Activated naive CD4-positive, alpha-beta T cell treated with anti-CD3 and anti-CD28 coated beads, Interleukin-2, amount 50 U/mL, for 16 hours (primary cell): ENCODE data around the gene EYA2.

Source experiments
- DNase-seq: peaks from one replicate; pipeline ENCODE4 v3.0.0-alpha.2; 2020

The EYA2 gene

DNA sequence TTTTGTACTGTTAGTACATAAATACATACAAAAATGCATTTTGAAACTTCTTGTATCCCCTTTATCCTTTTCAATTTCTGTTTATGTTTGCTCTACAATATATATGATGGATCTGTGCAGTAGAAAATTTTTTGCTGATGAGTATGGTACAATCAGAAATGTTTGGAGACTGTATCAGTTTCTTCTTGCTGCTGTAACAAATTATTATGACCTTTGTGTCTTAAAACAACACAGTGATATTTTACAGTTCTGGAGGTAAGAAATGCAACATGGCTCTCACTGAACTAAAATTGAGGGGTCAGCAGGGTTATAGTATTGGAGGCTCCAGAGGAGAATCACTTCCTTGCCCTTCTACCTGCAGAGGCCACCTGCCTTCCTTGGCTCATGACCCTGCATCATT is 184.4 kb downstream of the EYA2 start:
- DNase-seq, result no peak

DNA sequence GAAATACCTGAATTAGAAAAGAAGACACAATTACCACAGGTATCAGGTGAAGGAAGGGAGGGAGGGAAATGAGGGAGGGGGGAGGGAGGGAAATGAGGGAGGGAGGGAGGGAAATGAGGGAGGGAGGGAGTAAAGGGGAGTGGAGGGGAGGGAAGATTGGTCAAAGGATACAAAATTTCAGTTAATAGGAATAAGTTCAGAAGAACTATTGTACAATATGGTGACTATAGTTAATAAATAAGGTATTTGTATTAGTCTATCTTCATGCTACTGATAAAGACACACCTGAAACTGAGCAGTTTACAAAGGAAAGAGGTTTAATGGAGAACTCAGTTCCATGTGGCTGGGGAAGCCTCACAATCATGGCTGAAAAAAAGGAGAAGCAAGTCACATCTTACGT is 185.7 kb downstream of the EYA2 start:
- DNase-seq, result no peak

DNA sequence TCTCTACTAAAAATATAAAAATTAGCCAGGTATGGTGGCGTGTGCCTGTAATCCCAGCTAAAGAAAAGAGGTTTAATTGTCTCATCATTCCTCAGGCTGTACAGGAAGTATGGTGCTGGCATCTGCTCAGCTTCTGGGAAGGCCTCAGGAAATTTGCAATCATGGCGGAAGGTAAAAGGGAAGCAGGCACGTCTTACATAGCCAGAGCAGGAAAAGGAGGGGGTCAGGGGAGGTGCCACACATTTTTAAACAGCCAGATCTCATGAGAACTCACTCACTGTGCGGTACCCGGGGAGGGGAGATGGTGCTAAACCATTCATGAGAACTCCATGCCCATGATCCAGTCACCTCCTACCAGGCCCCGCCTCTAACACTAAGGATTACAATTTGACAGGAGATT is 191.7 kb downstream of the EYA2 start:
- no peak for DNase-seq

DNA sequence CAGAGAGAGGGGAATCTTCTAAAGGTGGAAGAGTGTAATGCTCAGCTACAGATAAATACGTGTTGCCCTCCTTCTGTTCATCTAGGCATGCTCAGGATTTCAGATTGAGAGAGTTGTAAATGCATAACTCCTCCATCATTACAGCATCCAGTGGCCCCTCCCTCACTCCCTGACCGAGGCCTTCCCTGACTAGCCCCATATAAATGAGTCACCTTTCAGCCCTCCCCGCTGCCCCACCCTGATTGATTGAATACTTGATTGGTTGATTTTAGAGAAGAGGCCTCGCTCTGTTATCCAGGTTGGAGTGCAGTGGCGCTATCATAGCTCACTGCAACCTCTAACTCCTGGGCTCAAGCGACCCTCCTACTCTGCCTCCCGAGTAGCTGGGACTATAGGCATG is 193.7 kb downstream of the EYA2 start:
- no peak for DNase-seq

DNA sequence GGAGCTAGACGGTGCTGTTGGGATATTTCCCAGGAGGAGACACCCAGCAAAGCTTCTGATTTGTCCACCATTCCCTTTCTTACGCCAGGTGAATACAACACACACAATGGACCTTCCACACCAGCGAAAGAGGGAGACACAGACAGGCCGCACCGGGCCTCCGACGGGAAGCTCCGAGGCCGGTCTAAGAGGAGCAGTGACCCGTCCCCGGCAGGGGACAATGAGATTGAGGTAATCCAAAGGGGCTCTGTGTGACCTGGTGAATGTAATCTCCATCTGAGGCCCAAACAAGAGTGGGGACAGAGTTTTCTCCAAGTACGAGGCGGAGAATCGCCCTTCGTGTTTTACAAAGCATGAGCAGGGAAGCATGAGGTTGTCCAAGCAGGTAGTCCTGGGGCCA is 194.5 kb downstream of the EYA2 start:
- DNase-seq, result no peak

DNA sequence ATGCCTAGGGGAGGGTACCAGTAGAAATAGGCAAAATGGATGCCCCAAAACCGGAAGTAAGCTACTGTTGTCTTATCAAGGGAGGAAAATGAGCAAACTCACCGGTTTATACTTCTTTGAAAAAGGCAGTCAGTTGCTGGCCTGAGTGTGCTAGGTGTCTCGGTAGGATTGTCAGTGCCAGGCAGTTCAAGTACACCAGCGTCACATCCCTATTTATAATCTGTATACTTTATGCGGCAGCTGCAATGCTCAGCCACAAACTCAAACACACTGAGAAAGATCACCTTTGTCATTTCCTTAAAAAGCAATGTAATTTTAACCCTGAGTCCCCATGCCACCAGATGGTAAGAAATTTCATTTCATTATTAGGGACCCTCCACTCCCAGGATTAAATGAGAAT is 196.2 kb downstream of the EYA2 start:
- no peak for DNase-seq

DNA sequence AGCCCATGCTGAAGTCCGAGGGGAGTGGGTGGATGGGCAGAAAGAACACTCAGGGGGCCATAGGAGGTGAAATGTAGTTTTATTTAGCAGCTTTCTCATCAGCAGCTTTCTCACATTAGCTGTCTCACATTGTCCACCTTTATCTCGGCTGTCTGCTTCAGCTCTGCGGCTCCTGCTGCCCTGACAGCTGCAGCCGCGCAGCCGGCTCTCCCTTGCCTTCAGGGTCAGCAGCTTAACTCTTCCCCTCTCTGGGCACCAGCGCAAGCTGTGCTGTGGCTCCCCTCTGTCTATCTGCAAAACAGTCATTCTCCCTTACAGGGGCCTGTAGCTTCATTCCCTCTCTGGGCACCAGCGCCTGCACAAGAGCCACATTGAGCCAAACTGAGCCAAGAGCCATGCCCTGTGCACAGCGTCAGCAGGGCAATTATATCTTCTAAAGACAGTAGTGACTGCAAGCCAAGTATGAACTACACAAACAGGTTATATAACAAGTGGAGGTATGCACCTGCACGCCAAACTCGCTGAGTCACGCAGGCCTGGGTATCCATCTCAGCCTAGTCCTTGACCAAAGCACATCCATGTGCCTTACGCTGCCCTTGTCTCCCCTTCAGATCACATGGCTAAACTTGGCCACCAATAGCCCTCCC is 198.8 kb downstream of the EYA2 start:
- no peak for DNase-seq

DNA sequence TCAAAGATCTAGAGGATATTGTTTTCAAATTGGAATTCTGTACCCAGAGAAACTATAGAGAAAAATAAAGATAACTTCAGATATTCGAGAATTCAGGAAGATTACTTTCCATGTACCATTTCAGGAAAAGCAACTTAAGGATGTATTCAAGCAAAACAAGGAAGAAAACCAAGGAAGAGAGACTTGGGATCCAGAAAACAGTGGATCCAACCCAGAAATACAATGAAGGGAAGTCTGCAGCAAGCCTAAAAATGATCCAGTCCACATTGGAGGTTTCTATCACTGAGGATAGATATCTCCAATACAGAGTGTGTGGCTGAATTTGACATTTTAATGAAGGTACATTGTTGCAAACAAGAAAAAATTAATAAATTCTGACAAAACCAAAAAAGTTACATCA is 201.0 kb downstream of the EYA2 start:
- DNase-seq, result no peak

DNA sequence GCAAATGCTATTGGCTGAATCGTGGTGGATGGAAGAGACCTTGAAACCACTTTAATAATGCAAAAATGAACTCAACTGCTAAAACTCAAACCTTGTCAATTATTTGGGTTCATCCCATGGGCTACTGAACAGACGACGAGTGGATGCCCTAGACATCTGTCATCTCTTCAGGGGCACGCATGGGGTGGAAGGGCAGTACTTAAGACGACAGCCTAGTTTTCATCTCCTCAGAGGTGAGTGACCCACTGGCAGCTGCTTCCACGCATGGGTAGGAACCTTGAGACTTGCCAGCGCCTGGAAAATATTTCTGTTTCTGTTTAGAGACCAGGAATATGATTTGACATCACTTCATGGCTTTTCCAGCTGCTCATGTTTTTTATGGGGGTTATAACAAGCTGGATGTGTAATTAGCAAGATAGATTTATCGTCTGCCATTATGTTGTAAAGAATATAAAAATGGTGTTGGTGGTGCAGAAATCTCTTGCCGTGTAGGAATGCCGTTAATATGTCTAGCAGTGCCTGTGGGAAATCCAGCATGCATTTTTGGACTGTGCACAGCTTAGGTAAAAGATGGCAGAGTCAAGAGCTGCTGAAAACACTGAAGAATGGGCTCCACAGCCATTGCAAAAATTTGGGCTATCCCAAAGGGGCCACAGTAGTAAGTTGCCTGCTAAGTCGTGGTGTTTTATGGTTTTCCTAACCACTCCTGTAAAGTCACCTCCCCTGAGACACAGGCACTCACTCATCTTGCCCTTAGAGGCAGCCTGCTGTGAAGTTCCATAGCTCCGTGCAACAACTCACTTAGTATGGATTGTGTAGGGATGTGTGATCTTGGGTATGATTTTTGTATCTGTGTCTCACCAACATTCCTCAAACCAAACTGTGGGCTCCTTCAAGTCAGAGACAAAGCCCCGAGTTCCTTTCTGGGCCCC is 203.3 kb downstream of the EYA2 start:
- no peak for DNase-seq

DNA sequence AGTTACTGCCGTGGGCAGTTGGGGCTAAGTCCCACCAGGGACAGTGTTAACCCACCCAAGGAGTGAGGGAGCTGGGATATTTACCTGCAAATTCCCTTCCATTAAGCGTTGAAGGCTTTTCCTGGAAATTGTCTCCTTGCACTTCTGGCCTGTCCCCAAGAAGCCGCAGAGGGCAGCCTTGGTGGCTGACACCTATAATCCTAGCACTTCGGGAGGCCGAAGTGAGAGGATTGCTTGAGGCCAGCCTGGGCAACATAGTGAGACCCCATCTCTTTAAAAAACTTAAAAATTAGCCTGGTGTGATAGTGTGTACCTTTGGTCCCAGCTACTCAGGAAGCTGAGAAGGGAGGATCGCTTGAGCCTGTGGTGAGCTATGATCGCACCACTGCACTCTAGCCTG is 204.4 kb downstream of the EYA2 start:
- DNase-seq, result no peak

DNA sequence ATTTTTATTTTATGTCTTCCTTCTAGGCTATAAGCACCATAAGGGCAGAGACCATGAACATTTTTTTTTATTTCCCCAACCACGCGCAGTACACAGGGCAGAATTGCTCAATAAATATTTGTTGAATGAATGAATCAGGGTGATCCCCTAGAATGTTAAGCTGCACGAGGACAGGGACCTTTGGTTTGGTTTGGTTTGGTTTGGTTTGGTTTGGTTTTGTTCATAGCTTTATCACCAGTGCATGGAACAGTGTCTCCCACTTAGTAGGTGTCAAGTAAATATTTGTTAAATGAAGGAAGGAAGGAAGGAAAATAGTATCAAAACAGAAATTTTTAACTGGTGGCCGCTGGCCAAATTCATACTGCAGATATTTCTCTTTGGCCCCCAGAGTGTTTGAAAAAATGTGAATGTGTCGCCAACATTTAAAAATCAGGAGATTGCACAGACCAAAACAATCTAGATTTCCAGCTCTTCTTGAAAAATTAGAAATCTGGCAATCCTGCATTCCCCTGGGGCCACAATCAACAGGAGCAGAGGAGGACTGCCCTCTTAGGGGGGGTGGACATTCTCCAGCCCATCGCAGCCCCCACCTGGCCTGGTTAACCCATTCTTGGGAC is 205.3 kb downstream of the EYA2 start:
- no peak for DNase-seq

DNA sequence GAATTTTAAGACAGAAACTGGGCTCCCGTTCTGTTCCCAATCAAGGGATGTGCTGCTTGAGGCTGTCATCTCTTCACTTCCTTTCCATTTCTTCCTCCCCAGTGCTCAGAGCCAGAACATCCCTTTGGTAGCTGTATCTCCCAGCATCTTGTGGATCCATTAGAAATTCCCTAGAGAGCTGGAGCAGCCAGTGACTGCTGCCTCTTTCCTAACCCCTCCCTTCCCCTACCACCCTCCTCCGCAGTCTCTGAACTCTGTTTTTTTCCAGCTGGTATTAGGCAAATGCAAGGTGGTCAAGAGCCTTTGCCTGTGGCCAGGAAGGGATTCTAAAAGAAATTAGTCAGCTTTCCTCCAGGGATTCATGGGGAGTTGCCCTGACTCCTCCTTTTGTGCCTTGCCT is 208.0 kb downstream of the EYA2 start:
- no peak for DNase-seq

DNA sequence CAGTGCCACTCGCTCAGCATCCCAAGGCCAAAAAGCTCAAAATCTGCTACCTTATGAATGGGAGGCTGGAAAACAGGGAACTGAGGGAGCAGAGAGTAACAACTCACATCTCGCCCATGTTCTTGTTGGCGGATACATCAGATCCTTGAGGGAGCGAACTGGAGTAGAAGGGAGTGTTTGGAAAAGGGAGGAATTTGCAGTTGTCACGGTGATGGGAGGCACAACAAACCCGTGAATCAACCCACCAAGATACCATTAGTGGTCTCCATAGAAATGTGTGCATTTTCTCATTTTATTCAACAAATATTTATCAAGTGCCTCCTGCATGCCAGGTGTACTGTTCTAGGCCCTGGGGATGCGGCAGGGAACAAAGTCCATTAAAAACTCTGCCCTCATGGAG is 212.1 kb downstream of the EYA2 start:
- no peak for DNase-seq

DNA sequence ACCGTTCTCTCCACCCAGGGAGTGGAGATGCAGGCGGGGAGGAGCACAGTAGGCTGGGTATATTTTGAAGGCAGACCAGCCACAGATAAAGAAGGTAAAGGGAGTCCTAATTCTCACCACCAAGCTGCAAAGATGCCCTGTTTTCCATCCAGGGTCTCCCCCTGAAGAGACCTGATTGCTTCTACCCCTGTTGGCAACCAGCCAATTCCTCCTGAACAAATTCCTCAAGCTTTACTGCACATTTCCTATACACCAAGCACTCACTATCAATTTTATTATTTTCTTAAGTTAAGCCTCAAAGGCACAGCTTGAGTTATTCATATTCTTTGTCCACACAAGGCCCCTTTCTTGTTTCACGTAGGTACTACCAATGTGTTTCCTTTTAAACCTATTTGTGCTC is 214.4 kb downstream of the EYA2 start:
- DNase-seq, result no peak

DNA sequence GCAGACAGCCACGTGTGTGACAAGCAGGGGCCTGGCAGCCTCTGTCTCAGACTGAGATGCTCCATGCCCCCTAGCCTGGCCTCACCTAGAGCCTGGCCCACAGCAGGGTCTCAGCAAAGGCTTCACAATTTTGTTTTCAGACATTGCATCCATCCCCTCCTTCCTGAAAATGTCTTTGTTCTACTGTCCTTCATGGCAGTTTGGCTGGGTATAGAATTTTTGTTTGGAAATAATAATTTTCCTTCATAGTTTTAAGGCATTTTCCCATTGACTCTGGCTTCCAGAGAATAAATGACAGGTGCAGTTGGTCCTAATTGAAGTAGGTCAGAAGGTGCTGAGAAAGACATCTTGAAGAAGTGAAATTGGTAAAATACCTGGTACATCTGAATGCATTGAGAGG is 216.2 kb downstream of the EYA2 start:
- DNase-seq, result no peak

DNA sequence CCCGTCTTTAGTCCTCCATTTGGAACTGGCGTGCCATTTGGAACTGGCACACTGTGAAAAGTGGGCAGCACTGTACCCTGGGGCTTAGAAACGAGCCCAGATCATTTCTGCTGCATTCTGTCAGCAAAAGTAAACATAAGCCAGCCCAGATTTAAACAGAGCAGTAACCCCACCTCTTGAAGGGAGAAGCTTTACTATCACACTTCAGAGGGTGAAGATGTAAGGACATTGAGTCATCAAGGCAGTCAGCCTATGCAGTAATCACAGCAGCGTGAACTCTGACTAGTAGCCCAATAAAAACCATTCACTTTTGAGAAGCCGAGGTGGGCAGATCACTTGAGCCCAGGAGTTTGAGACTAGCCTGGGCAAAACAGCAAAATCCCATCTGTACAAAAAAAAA is 216.9 kb downstream of the EYA2 start:
- no peak for DNase-seq

DNA sequence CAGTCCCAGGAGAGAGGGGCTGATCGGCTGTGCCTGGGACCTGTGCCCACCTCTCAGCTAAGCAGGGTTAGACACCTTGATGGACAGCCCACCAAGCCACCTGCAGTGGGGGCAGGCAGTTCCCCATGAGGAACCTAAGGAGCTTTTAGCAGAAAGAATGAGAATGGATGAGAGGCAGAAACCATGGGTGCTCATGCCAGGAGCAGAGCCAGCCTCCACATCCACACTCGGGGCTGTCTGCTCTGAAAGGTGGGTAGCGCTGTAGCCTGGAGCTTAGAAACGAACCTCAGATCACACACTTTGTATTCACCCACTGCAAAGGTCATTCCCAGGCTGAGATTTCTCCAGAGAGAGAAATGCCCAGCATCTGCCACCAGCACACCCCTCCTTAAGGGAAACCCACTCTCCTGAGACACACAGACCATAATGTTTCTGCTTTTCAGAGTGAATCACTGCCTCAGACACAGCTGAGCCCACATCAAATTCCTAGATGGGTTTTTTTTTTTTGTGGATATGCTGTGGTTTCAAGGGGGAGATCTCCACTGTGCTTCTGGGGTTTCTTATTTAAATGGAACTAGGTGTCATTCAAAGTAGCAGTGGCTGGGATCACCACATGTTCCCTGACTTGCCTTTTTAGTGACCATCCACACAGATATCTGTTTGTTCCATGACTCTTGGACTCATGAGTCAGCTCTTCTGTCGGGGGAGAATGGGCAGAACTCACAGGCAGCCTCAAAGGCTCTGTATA is 218.9 kb downstream of the EYA2 start:
- no peak for DNase-seq

DNA sequence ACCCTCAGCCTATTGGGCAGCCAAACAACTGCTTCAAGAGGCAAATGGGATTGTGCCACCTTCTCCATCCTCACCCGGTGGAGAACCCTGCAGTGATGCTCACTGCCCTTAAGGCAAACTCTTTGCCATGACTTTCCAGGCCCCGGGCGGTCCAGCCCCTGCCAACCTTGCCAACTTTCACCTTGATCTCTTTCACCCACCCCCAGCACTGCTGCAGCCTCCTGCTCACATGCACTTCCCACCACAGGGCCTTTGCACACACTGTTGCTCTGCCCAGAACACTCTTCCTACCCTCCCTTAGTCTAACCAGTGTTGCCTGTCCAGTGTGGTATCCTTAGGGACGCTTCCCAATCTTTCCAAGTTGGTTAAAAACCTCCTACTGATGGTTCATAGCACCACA is 221.1 kb downstream of the EYA2 start:
- DNase-seq, result no peak

DNA sequence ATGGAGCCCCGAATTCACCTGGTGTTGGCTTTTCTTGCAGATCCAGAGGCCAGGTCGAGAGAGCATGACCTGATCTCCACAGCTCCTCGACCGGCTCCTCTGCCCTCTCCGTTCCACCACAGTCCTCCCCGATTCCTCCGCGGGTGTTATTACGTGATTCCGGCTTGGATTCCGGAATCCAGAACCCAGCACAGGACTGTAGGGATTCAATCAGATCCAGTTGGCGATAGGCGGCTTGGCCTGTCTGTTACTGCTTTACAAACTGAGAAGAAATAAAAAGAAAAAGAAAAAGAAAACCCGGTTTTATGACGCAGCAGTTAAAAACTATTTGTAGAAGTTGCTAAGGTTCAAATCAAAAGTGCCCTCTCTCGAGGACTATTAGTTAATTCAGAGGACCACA is 222.7 kb downstream of the EYA2 start:
- DNase-seq, result no peak

DNA sequence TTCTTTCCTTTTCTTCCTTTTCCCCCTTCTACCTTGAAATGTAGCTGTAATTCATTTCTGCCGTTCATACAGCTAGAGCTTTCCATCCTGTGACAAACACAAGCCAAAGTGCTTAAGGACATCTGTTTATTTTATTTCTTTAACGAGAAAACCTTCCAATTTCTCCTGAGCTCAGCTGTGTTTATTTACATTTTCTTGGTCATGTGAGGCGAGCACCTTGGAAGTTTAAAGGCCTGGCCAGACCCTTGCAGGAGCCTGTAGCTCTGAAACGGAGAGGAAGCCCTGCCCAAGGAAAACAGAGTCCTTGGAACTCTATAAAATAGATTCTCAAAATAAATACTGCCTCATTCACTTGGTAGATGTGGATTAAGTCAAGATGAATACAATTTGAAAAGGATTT is 223.1 kb downstream of the EYA2 start:
- no peak for DNase-seq

DNA sequence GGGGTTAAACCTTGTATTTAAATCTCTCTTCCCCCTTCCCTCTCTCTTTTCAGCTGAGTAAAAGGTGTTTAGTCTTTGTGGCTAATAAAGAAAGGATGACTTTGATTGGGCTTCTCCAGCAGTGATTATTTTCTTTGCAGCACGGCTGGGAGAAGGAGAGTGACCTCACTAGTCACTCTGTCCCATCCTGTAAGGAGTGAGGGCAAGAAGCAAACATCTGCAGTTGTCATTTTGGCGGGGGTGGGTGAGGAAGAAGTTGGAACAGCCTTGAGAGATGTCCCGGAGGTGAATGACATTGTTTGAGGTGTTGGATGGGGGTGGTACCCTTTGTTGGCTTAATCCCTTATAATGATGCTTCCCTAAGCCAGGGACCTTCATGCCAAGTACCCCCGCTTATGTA is 223.6 kb downstream of the EYA2 start:
- DNase-seq, result no peak

DNA sequence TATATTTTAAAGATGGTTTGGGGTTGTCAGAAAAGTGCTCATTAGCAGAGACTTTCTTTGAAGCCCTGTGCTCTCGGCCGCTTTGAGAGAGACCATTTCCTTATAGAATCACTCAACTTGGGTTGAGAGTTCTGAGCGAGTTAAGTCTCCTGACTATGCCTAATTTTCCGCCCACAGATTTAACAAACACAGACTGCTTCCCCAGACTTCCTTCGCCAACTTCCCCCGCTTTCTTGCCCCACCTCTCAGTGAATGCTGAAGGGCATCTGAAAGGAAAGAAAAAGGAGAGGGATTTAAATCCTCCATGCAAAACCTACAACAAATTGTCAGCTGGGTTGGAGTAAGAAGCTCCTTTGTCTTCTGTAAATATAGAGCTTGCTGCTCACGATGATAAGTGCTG is 224.0 kb downstream of the EYA2 start:
- DNase-seq, result no peak

DNA sequence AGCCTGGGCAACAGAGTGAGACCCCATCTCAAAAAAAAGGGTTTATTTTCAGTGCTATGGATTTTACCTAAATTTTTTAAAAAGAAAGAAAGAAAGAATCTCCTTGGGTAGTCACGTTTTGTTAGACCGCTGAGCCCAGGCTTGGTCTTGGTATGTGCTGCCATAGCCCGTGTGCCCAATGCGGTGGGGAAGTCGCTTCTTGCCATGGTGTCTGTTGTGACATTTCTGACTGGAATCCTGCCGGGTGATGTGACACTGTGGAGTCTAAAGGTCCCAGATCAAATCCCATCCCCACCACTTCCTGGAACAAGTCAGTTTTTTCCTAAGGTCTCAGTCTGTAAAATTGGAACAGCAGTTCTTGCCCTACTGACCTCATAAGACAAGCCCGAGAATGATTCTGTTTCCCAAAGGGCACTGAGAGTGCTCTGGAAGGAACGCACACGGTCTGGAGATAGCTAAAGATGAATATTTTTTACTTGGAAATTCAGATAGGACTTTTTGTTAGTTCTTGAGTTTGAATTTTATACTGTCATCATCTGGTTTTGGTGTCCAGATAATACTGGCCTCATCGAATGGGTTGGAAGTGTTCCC is 225.8 kb downstream of the EYA2 start:
- DNase-seq, result no peak
